H1 (cell line): Measurements from ENCODE around the gene RTP2.

ENCODE experiments used
- BRCA1 ChIP-seq: IDR thresholded peaks from 2 replicates; pipeline ENCODE4 v1.6.1; 2012; ENCODE audit warnings: low read depth, low read length, improper control_type of control experiment
- CEBPB ChIP-seq: IDR thresholded peaks from 2 replicates; pipeline ENCODE4 v1.6.1; 2012; ENCODE audit warnings: low read depth, low read length
- CREB1 ChIP-seq: IDR thresholded peaks from 2 replicates; pipeline ENCODE4 v1.6.1; 2012; ENCODE audit warnings: inconsistent platforms
- CTCF ChIP-seq, 3 experiments: IDR thresholded peaks; 1 replicate in 2 of 3; 2 replicates in 1 of 3; pipeline versions ENCODE4 v1.5.1 to v1.6.1; 2011; ENCODE audit warnings: low read length in 3 of 3, mild to moderate bottlenecking in 3 of 3, inconsistent platforms in 2 of 3, low read depth in 1 of 3, moderate library complexity in 1 of 3; ENCODE audit not compliant: insufficient read depth in 1 of 3; ENCODE audit errors: control extremely low read depth in 1 of 3
- EGR1 ChIP-seq: IDR thresholded peaks from 2 replicates; pipeline ENCODE4 v1.6.1; 2011; ENCODE audit warnings: low read depth, low read length, borderline replicate concordance
- NRF1 ChIP-seq: IDR thresholded peaks from 2 replicates; pipeline ENCODE4 v1.6.1; 2011; ENCODE audit warnings: mild to moderate bottlenecking, low read depth, low read length, improper control_type of control experiment
- POLR2A ChIP-seq, 2 experiments: IDR thresholded peaks; 1 replicate in 1 of 2; 2 replicates in 1 of 2; pipeline ENCODE4 v1.6.1; 2011; ENCODE audit warnings: low read depth in 2 of 2, low read length in 2 of 2, mild to moderate bottlenecking in 2 of 2; ENCODE audit errors: control extremely low read depth in 1 of 2
- POLR2AphosphoS5 ChIP-seq: IDR thresholded peaks from 2 replicates; pipeline ENCODE4 v1.6.1; 2011; ENCODE audit warnings: low read depth, low read length
- POU5F1 ChIP-seq: IDR thresholded peaks from 2 replicates; pipeline ENCODE4 v1.6.1; 2011; ENCODE audit warnings: low read depth, mild to moderate bottlenecking, low read length, moderate library complexity
- SAP30 ChIP-seq: fragments of 300-600 bp; sonication (generic); IDR thresholded peaks from 2 replicates; pipeline ENCODE4 v1.7.1; 2012; ENCODE audit warnings: low read length, moderate library complexity, mild to moderate bottlenecking, inconsistent platforms; ENCODE audit not compliant: insufficient read depth, insufficient replicate concordance
- SP1 ChIP-seq: IDR thresholded peaks from 2 replicates; pipeline ENCODE4 v1.6.1; 2011; ENCODE audit warnings: low read depth, low read length
- TCF12 ChIP-seq: IDR thresholded peaks from 2 replicates; pipeline ENCODE4 v1.6.1; 2011; ENCODE audit warnings: low read depth, mild to moderate bottlenecking, low read length
- TEAD4 ChIP-seq: IDR thresholded peaks from 2 replicates; pipeline ENCODE4 v1.6.1; 2012; ENCODE audit warnings: low read depth, low read length, inconsistent platforms, mixed read lengths

- TF ChIP-seq NRF1 (no peak), SAP30 (no peak), SP1 (no peak), TCF12 (no peak), CREB1 (no peak), CTCF (IDR thresholded peaks at IDR 0.05; ENCODE audit: control extremely low read depth in 1 of 3, insufficient read depth in 1 of 3, low read depth in 1 of 3, low read length in 3 of 3) (no peak), EGR1 (no peak), POU5F1 (no peak), POLR2A (IDR thresholded peaks at IDR 0.05; ENCODE audit: control extremely low read depth in 1 of 2, low read depth in 2 of 2, low read length in 2 of 2) (no peak), BRCA1 (no peak), TEAD4 (no peak), POLR2AphosphoS5 (no peak), CEBPB (no peak)
Observed at GRCh38 chr3:187746442-187747281, 44.3 kb upstream of the RTP2 start.
